GM19240 (cell line): ENCODE data around the gene CCDC92.

Source experiments
- DNase-seq: peaks from one replicate; pipeline ENCODE4 v3.0.0; 2011; ENCODE audit warnings: low spot score; ENCODE audit not compliant: insufficient read length

The CCDC92 gene

DNA sequence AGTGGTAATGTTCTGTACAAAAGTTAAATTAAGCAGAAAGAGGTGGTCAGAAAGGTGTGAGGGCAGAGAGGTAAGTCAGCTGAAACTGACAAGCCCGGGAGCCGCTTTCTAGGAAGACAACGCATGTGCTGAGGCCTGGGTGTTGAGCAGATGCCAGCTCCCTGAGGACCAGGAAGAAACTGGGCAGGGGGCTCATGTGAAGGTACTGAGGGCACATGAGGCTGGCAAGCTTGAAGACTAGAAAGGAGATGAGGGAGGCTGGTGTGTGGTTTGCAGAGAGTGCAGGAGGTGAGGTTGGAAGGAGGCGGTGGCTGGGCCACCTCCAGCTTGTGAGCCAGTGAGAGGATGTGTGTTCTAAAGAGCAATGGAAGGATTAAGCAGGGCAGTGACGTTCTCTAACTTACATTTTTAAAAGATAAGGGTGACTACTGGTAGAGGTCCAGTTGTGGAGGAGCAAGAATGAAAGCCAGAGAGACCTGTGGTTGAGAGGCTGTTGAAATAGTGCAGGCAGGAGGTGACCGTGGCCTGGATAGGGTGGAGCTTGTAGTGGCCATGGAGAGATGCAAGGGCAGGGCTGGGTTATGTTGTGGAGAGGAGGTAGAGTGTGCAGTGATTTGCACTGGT lies 29.5 kb upstream of the CCDC92 start:
- no peak for DNase-seq

DNA sequence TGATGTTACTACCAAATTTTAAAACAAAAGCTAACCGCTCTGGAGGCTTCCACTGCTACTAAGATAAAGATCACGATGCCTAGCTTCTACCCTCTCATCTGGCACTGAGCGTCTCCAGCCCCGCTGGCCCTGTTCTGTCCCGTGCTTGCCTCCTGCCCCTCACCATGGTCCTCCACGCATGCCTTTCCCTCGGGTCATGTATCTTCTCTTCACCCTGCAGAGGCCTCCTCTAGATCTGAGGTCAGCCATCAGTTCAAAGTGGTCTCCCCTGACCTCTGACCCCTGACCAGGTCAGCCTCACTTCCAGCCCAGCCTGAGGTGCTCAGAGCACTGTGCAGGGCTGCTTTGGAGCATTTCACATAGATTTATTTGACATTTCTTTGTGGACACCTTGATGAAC lies 28.7 kb upstream of the CCDC92 start:
- DNase-seq = no peak

DNA sequence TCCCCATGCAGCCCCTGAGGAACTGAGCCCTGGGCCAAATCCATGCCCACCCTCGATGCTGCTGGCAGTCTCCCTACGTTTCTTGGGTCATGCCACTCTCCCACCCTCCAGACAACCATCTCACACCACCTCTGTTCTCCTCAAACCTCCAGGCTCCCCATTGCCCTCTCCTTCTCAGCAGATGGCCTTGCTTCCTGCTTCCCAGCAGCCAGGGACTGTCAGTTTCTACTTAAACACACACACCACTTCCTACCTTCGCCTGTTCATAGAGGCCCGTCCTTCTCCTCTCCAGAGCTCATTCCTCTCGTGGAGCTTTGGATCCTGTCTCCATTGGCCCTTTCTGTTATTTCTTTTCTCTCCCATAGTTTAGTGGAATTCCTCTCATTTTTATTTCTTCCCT lies 27.5 kb upstream of the CCDC92 start:
- no peak for DNase-seq

DNA sequence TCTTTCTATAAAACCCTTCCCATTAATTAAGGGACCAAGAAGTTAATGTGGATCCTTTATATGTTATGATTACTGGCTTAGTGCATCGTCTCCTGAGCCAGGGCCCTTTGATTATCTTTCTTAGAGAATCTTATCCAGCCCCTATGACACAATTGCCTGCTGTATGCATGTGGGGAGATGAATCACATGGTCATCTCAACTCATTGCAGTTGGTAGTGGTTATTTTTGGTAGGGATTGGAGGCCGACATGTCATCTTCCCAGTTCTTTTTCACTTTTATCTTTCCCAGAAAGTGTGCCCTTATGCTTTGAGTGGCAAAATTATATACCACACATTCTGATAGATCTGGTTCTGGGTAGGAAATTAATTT lies 26.3 kb upstream of the CCDC92 start:
- no peak for DNase-seq

DNA sequence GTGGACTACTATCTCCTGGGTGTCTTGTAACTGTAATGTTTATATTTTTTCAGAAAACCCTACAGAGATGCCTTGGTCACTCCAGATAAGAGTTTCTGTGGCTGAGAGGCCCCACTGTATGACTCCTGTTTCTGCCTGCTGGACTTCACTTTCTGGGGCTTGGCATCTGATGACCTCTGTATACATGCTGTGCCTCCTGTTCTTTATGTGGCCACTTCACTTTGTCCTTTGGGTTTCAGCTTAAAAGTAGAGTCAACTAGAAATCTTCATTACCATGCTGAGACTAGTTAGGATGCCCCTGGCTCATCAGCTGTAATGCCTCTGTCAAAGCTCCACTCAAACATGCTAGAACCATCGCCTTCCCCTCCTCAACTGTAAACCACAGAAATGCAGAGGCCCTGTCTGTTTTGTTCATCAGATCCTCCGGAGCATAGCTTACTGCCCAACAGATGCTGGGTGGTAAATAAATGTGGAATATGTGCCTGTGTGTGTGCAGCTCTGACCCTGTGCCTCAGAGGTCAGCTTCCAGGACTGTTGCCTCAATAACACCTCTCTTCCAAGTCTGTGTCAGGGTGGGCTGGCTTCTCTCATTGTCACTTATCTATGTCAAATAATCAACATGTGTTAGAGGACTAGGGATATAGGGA lies 25.8 kb upstream of the CCDC92 start:
- DNase-seq = no peak

DNA sequence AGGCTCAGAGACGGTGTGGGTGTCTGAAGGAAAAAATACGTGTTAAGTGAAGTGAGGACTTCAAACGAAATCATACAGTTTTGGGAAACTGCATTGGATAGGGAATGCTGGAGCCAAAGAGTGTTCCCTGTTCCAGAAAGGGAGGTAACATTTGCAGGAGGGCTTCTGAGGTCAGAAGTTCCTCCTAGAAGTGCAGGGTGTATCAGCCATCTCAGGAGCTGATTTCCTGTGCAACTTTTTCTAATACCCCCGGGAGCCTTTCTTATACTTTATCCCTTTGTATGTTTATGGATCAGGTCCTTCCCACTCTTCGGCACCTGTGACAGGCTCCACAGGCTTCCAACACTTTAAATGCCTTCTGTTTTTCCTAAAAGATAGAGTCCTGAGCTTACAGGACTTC lies 25.3 kb upstream of the CCDC92 start:
- DNase-seq = no peak

DNA sequence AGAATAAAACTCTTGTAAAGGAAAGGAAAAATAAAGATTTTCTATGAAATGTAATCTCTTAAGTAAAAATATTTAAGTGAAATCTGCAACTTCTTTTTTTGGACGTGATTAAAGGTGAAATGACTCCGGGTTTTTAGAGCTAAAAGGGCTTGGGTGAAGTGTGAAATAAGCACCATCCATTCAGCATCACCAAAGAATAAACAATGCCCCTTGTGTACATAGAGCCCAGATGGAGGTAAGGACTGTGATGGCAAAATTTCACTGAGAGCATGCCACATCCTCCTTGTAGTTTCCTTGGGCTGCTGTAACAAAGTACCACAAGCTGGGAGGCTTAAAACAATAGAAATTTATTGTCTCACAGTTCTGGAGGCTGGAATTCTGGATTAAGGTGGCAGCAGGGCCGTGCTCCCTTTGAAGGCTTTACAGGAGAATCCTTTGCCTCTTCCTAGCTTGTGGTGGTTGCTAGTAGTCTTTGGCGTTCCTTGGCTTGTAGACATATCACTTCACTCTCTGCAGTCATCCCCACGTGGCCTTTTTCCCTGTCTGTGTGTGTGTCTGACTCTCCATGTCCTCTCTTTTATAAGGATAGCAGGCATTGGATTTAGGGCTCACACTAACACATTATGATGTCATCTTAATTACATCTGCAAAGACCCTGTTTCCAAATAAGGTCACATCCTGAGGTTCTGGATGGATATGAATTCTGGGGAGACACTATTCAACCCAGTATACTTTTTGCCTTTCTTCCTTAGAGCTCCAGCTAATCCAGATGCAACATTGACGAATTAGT lies 24.6 kb upstream of the CCDC92 start:
- DNase-seq = no peak

DNA sequence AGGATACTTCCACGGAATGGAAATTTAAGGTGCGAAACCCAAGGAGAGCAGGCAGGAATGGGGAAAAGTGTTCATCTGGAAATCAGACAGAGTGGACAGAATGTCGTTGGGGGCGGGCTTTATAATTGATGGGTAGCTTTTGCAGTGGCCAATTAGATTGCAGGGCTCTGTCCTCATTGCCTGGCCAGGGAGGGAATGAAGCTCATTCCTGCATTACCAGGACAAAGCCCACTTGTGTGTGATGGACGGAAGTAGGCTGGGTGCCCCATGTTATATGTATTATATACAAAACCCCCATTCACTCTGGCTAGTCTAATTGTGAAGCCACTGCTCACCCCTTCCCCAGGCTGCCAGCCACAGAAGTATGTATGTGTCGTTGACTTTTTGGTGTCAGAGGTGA lies 23.9 kb upstream of the CCDC92 start:
- DNase-seq = no peak

DNA sequence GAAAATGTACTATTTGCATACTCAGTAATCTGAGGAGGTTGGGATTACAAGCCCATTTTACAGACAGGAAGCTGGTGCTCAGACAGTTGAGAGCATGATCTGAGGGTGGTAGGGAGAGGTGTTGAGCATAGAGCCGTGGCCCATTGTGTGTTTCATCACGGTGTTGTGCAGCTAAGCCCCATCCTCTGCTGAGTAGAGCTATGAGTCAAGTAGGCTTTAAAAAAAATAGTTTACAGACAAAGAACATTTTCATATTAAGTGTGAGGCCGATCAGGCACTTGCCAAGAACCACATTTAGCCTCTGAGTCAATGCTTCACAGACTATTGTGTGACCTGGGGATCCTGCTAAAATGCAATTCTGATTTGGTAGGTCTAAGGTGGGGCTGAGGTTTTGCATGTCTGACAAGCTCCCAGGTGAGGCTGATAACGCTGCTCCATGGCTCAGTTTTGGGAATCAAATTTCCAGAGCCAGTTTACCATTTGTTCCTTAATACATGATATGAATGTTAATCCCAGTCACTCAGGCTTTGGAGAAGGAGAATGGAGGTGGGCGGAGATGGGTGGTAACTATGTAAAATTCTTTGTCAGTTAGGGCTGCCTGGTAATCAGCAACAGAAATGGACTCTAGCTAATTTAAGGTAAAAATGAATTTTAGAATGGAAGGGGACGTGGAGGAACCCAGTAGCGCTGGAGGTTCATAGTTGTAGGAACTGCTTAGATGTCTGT lies 22.6 kb upstream of the CCDC92 start:
- DNase-seq = no peak

DNA sequence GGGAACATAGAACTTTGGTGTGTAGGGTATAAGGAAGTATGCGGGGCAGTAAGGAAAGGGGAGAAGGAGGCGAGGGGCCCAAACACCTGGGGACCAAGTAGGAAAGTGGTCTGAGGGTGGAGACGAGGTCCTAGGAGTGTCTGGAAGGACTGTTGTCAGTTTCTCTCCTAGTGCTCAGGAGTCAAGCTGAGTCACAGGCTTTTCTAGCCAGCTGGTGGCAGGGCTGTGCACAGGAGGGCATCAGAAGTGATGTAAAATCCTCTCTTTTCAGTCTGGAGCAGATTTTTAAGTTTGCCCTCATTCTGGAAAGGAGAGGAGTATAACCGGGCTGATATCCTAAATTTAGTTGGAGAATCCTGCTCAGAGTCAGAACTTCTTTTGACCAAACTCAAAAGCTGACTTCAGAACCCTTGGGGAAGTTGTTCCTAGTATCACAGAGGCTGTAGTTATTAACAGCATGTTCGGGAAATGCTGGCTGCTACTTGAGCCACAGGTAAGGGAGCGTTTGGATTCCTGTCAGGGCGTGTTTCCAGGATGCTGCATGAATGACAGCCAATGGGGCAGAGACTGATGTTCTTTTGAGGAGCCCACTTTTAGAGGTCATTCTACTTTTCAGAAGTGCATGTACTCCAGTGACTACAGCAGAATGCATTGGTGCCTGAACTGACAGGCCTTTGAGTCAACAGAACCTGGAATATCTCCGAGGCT lies 19.6 kb upstream of the CCDC92 start:
- DNase-seq = no peak

DNA sequence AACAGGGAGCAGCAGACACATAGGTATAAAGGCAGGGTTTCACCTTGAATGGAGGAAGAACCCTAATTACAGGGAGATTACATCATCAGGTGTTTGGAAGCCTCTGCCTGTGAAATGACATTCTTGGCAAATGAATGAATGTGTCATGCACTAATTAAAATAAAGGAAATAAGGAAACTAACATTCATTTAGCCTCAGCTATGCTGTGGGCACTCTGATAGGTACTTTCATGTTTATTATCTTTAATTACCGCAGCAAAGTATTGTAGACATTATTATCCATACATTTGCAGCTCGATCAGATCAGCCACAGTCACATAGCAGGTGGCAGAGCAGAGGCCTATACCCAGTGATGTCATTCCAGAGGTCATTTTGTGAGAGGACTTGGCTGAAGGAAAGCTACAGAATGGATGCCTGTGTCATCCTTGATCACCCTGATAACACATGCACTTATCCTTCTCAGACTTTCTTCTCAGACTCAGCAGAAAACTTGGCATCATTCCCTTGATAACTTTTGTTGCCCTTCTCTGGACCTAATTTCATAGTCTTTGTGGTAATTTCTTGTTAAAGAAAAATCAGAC lies 18.8 kb upstream of the CCDC92 start:
- no peak for DNase-seq

DNA sequence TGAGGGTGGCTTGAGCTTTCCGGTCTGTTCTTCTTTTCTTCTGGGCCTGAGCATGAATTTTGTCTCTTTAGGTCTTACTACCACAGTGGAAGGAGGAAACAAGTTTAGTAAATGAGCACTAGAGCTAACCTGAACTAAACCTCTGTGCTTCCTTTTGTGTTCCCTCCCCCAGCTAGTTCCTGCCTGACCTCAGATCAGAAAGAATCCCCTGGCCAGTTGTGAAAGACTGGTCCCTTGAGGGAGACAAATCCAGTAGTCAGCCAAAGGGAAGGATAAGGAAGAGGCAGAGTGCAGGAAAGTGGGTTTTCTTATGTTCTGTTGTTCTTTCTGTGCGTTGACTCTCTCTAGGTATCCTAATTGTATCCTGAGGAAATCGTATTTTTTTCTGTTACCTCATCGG lies 17.9 kb upstream of the CCDC92 start:
- DNase-seq = no peak

DNA sequence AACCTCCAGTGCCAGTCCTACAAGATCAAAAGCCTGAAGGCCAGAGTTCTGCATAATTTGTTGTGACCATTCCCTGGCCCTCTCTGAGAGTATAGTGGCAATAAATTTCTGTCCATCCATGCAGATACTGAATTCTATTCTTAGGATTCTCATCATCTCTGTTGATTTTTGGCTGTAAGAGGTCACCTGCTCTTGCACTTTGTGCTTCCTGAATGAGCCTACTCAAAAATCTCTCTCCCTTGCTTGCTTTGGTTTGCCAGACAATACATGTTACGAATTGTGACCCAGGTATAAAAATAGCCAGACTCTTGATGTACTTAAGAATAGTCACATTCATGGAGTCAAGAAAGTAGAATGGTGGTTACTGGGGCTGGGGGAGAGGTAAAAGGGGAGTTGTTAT lies 17.1 kb upstream of the CCDC92 start:
- DNase-seq = no peak

DNA sequence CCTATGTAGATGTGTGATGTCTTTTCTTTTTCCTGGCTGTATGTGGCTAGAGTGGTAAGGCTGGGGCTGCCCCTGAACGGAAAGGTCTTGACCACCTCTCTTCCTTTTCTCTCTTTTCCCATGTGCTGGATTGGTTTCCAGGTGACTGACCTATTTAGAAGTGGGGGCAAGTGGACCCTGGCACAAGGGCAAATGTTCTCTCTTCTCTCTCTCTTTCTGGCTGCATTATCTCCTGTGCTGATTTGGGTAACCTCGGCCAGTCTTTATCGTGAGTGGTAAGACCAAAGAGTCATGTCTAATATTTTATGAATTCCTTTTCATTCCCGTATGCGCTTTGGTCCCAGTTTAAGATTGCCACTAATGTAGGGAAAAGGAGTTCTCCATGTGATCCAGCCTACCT lies 16.5 kb upstream of the CCDC92 start:
- DNase-seq = no peak

DNA sequence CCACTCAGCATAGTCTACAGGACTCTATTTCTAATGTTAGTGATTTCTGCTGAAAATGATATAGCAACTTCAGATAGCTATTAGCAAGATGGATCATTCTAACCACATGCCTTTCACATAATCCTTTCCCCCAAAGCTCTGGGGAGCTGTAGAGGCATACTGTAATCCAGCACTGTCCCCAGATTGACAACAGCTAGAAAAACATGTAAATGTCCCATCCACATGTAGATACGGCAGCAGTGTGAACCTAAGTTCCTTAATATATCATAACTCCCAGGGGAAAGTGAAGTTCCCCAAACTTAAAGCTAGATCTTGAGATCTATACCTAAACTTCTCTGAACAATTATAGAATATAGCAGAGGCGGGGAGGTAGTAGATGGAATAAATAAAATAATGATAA lies 14.4 kb upstream of the CCDC92 start:
- DNase-seq = no peak

DNA sequence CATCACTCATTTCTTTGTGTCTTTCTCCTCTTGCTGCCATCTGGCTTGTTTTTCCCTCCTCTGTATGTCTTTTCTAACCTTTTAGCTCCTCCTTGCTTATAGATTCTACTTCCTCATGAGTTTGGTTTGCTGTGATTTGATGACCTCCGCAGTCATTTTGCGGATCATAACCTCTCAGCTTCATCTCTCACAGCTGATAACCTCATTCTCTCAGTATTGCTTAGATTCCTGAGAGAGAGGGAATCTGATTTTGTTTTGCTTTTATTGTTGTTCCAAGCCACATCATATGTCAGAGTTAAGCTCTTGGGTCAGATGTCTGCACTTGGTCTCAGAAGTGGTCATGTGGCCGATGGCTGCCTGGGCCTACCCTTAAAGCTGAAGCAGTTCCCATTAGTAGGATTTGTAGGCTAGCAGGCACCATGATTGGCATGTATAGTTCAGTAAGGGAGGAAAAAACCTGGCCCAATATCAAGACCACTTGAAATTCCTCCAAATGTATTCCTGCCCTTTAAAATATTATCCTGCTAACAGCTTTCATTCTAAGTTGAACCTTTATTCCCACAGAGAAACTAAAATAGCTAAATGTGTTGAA lies 13.8 kb upstream of the CCDC92 start:
- no peak for DNase-seq

DNA sequence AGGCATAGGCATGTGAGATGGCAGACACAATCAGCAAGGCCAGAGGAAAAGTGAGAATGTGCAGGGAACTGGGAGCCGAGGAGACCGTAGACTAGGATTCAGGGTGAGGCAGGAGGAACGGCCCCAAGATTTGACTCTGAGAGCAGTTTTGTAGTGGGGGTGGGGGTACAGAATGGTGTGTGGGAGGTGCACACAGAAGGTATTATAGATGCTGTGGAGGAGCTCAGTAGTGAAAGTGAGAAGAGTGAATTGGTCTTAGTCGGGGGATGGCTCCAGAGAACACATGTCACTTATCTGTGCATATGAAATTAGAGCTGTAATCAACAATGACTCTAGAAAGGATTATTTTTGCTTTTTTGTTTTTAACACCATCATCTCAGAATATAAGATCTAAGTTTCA lies 12.3 kb upstream of the CCDC92 start:
- DNase-seq = no peak

DNA sequence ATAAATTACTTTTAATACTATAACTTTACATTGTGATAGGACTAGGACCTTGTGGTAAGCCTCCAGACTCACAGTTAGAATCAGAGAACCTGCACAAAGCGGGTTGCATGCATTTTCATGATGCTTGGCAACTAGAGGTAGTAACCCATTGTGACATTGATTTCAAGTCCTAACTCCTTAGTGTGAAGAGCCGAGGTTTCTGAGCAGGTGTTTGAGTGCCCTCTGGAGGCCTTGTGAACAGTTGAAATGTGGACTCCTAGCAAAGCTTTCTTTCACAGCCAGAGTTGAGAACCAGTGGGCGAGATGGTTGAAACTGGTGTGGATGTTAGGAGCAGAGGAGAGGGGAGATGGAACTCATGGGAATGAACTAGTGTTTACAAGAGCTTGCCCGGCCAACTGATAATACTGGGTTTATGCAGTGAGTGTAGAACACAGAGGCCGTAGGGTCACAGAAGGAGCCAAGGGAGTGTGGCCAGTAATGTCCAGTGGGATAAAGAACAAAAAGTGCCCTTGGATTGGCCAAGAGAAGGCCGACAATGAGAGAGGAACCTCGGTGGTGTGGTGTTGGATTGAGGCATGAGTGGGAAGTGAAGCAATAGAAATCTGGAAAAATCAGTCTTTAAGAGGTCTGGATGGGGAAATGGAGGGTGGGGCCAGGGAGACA lies 11.3 kb upstream of the CCDC92 start:
- no peak for DNase-seq

DNA sequence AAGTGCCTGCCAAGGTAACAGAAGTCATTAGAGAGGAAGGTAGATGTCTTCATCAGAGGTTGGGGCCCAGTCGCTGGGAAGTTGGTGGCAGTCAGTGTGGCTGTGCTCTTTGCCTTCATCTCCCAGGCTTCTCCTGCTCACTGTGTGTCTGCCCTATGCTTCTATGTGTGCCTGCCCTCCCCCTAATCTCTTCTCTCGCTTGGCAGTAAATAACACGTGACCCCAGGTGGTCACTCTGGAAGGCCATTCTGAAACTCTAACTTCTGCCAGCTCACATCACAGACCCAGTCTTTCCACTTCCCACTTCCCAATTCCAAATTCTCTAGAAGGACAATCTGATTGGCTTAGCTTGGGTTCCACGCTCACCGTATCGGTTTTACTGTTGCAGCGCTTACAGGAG lies 9.6 kb upstream of the CCDC92 start:
- no peak for DNase-seq

DNA sequence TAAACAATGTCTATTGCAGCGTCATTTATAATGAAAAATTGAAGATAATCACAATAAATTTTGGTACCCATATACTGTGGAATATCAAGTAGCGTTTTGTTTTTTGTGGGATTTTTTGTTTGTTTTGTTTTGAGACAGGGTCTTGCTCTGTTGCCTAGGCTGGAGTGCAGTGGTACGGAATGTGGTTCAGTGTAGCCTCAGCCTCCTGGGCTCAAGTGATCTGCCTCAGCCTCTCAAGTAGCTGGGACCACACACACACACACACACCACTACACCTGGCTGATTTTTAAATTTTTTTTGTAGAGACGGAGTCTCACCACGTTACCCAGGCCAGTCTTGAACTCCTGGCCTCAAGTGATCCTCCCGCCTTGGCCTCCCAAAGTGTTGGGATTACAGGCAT lies 6.9 kb upstream of the CCDC92 start:
- no peak for DNase-seq
